ENCODE data around the gene RPL10A.

- no peak for TF ChIP-seq CTCF (optimal IDR thresholded peaks at IDR 0.05 in 1 of 3, IDR thresholded peaks at IDR 0.05 in 1 of 3, conservative IDR thresholded peaks at IDR 0.05 in 1 of 3; ENCODE audit: extremely low read depth in 1 of 3, insufficient read depth in 2 of 3, low read length in 3 of 3)
- TF ChIP-seq EZH2 (IDR thresholded peaks at IDR 0.05; ENCODE audit: low read length), result no peak
Observed at GRCh38 chr6:35435074-35435837, 32.9 kb upstream of the RPL10A start.
